Stomach (tissue), 9 donors: ENCODE results near the gene ERC2. TPM values are rescaled to one million over a fixed set of nuclear protein-coding genes. Genes with fewer than 3 reads are reported as not detected.

ENCODE experiments used
- DNase-seq, 2 donors: peaks; one replicate each; pipeline versions ENCODE4 v3.0.0 to v3.0.0-alpha.2; 2013 to 2019
- H3K27ac ChIP-seq, 5 donors: fragments of 200-600 bp in 4 of 5; sonication (generic) in 4 of 5; one replicate each; pipeline ENCODE4 v1.5.1; 2013 to 2019; ENCODE audit warnings: mild to moderate bottlenecking in 1 of 5, moderate library complexity in 1 of 5
- H3K27me3 ChIP-seq, 3 donors: fragments of 200-600 bp; sonication (generic); one replicate each; pipeline ENCODE4 v1.5.1; 2017 to 2019; ENCODE audit warnings: mixed run types in 1 of 3
- H3K36me3 ChIP-seq, 4 donors: fragments of 200-600 bp; sonication (generic); 1 replicate in 3 of 4; 2 replicates in 1 of 4; pipeline ENCODE4 v1.5.1; 2016 to 2019
- H3K4me1 ChIP-seq, 4 donors: fragments of 200-600 bp; sonication (generic); one replicate each; pipeline ENCODE4 v1.5.1; 2016 to 2019
- H3K4me3 ChIP-seq, 4 donors: fragments of 200-600 bp; sonication (generic) in 3 of 4; one replicate each; pipeline ENCODE4 v1.5.1; 2016 to 2019; ENCODE audit warnings: mild to moderate bottlenecking in 1 of 4
- H3K9me3 ChIP-seq, 4 donors: fragments of 200-600 bp; sonication (generic); one replicate each; pipeline ENCODE4 v1.5.1; 2016 to 2019
- CTCF ChIP-seq, 7 experiments: fragments of 450-650 bp in 4 of 7; fragments of 200-600 bp in 3 of 7; sonication (generic) in 3 of 7; IDR thresholded peaks; one replicate each; pipeline ENCODE4 v1.5.1; 2016 to 2019; ENCODE audit warnings: antibody characterized with exemption in 7 of 7, control low read depth in 2 of 7, mild to moderate bottlenecking in 1 of 7
- EP300 ChIP-seq: sonication (generic); formaldehyde crosslinking; IDR thresholded peaks from one replicate; pipeline ENCODE4 v1.6.1; 2017; ENCODE audit warnings: antibody characterized with exemption
- POLR2A ChIP-seq, 4 donors: fragments of 450-650 bp; IDR thresholded peaks; one replicate each; pipeline ENCODE4 v1.6.1; 2016; ENCODE audit warnings: antibody characterized with exemption in 4 of 4, control low read depth in 2 of 4, mild to moderate bottlenecking in 1 of 4, moderate library complexity in 1 of 4
- POLR2AphosphoS5 ChIP-seq, 3 donors: sonication (generic); formaldehyde crosslinking; IDR thresholded peaks; one replicate each; pipeline ENCODE4 v1.6.1; 2016; ENCODE audit warnings: antibody characterized with exemption in 3 of 3
- WGBS, 5 donors: extraction: QIAGEN DNeasy Blood & Tissue Kit in 3 of 5; methylation state at CpG; one replicate each; pipeline versions ENCODE4 v1.1.5 to v1.1.7; 2013 to 2018; 5-methylcytosine and 5-hydroxymethylcytosine counted together
- intact Hi-C: fragments of 100-400 bp; cut with DNase I; formaldehyde crosslinking; loops from one replicate; pipeline ENCODE4 v1.15.1; 2023; ENCODE audit warnings: low total_unique reads
- polyA plus RNA-seq, 3 donors: library from polyadenylated mRNA; stranded (reverse); fragments of 200-250 nt; gene quantifications; one replicate each; pipeline ENCODE4 v1.2.3, GENCODE V29; 2013
- total RNA-seq, 5 donors: library from RNA; depleted of rRNA; stranded (reverse); fragments of >200 nt; gene quantifications; one replicate each; pipeline versions ENCODE4 v1.1.0 to v1.2.3, GENCODE V29; 2014 to 2016
- donor health status: healthy with polysubstance abuse.
- donor health status: Bipolar disorder and iron deficiency.
- donor health status: healthy.

Gene ERC2
- total and polyA plus RNA-seq, 8 donors = 0.43 to 3.1 (median 1.3) TPM; not detected in 2

GRCh38 chr3:56173601-56174000 lies 294.7 kb downstream of the ERC2 start:
- no peaks in the 10 kb centered on the region for H3K9me3 ChIP-seq
- DNase-seq = no peak
- H3K27ac ChIP-seq = no peak overlapping the region
- no peaks in the 10 kb centered on the region for H3K4me1 ChIP-seq
- H3K4me3 ChIP-seq = no peak overlapping the region
- no peaks in the 10 kb centered on the region for H3K36me3 ChIP-seq
- 73 to 86% (median 76%) methylated on average over 7 of the region's 7 CpGs for WGBS, 5 donors
- intact Hi-C loops = no loop called here
- no peaks in the 10 kb centered on the region for H3K27me3 ChIP-seq
- TF ChIP-seq CTCF (IDR thresholded peaks at IDR 0.05) = no peak
- TF ChIP-seq POLR2A (IDR thresholded peaks at IDR 0.05) = no peak
- no peak for TF ChIP-seq POLR2AphosphoS5 (IDR thresholded peaks at IDR 0.05)
- no peak for TF ChIP-seq EP300

GRCh38 chr3:56164436-56164835 lies 303.8 kb downstream of the ERC2 start:
- H3K27me3 ChIP-seq = no peaks in the 10 kb centered on the region
- no peak overlapping the region for H3K27ac ChIP-seq
- H3K4me3 ChIP-seq = no peak overlapping the region
- DNase-seq = no peak
- H3K9me3 ChIP-seq = peaks cover 0 to 19% (median 0%) of the 10 kb centered on the region in 4 donors
- TF ChIP-seq POLR2AphosphoS5 (IDR thresholded peaks at IDR 0.05) = no peak
- no peaks in the 10 kb centered on the region for H3K36me3 ChIP-seq
- intact Hi-C loops = no loop called here
- WGBS, 5 donors = 83 to 88% (median 85%) methylated on average over 3 of the region's 3 CpGs
- no peaks in the 10 kb centered on the region for H3K4me1 ChIP-seq

GRCh38 chr3:56157693-56158362 lies 310.4 kb downstream of the ERC2 start:
- intact Hi-C loops = no loop called here
- H3K9me3 ChIP-seq = peaks cover 0 to 19% (median 3%) of the 10 kb centered on the region in 4 donors
- no peaks in the 10 kb centered on the region for H3K27me3 ChIP-seq
- 38 to 53% (median 46%) methylated on average over 3 of the region's 3 CpGs for WGBS, 5 donors
- H3K27ac ChIP-seq = no peak overlapping the region
- DNase-seq = peak in 1 of 2 donors; percentile 16
- no peak overlapping the region for H3K4me3 ChIP-seq
- no peaks in the 10 kb centered on the region for H3K36me3 ChIP-seq
- H3K4me1 ChIP-seq = no peaks in the 10 kb centered on the region
- no peak for TF ChIP-seq CTCF (IDR thresholded peaks at IDR 0.05)
- no peak for TF ChIP-seq EP300
- TF ChIP-seq POLR2AphosphoS5 (IDR thresholded peaks at IDR 0.05) = no peak
- no peak for TF ChIP-seq POLR2A (IDR thresholded peaks at IDR 0.05)

GRCh38 chr3:56154297-56154696 lies 314.0 kb downstream of the ERC2 start:
- WGBS, 5 donors = 90 to 100% (median 96%) methylated on average over 1 of the region's 1 CpG
- intact Hi-C loops = no loop called here
- Histone ChIP-seq H3K27me3 (no peaks in the 10 kb centered on the region), H3K4me3 (no peak overlapping the region), H3K36me3 (no peaks in the 10 kb centered on the region), H3K27ac (no peak overlapping the region), H3K9me3 (peaks cover 0 to 5% (median 0%) of the 10 kb centered on the region in 4 donors), H3K4me1 (no peaks in the 10 kb centered on the region)
- TF ChIP-seq EP300 (no peak), CTCF (IDR thresholded peaks at IDR 0.05) (no peak), POLR2AphosphoS5 (IDR thresholded peaks at IDR 0.05) (no peak), POLR2A (IDR thresholded peaks at IDR 0.05) (no peak)
- no peak for DNase-seq

GRCh38 chr3:56147354-56147753 lies 320.9 kb downstream of the ERC2 start:
- no peak overlapping the region for H3K27ac ChIP-seq
- TF ChIP-seq CTCF (IDR thresholded peaks at IDR 0.05) (no peak), EP300 (no peak), POLR2A (IDR thresholded peaks at IDR 0.05) (no peak), POLR2AphosphoS5 (IDR thresholded peaks at IDR 0.05) (no peak)
- WGBS, 5 donors = 35 to 47% (median 39%) methylated on average over 3 of the region's 3 CpGs

More at GRCh38 chr3:56147354-56147753, 320.9 kb downstream of the ERC2 start:
- H3K9me3 ChIP-seq = no peaks in the 10 kb centered on the region
- no peak overlapping the region for H3K4me3 ChIP-seq
- H3K36me3 ChIP-seq = no peaks in the 10 kb centered on the region
- no peaks in the 10 kb centered on the region for H3K27me3 ChIP-seq
- no peak for DNase-seq
- no peaks in the 10 kb centered on the region for H3K4me1 ChIP-seq
- intact Hi-C loops = no loop called here
